ENCODE measurements around the gene TPCN1. TPM values are rescaled to one million over a fixed set of nuclear protein-coding genes. Genes with fewer than 3 reads are reported as not detected.

The TPCN1 gene
- total and polyA plus RNA-seq, 2 of the 13 experiments (the other 11 are each of a cell fraction or from before 2014, with no cell fraction given) = 8.0 to 26.8 TPM

DNA sequence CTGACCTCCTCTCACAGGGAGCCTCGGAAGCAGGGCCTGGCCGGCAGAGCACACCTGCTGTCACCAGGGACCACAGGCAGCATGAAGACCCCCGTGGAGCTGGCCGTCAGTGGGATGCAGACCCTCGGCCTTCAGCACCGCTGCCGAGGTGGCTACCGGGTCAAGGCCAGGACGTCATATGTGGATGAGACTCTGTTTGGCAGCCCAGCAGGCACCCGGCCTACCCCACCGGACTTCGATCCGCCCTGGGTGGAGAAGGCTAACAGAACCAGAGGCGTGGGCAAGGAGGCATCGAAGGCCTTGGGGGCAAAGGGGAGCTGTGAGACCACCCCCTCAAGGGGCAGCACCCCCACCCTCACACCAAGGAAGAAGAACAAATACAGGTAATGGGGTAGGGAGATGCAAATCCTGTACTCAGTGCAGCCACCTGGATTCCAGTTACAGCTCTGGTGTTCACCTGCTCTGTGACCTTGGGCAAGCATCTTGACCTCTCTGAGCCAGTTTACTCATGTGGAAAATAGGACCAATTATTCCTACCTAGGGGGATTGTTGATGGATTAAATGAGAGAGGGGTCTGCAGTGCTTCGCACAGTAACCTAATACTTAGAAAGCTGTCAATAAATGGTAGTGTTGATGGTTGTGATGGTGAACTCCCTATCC, 34.5 kb upstream of the TPCN1 start (continued):
- TF ChIP-seq FOXA3 (CRISPR knock-in tag; IDR thresholded peaks at IDR 0.05) (no peak), CREB1 (IDR thresholded peaks at IDR 0.05) (no peak), CREB1 (CRISPR knock-in tag; IDR thresholded peaks at IDR 0.05) (no peak), HES4 (CRISPR knock-in tag; IDR thresholded peaks at IDR 0.05; ENCODE audit: borderline replicate concordance) (no peak), SNAPC4 (CRISPR knock-in tag; IDR thresholded peaks at IDR 0.05) (no peak), PAX8 (CRISPR knock-in tag; IDR thresholded peaks at IDR 0.05; ENCODE audit: borderline replicate concordance) (no peak), RBAK (CRISPR knock-in tag; IDR thresholded peaks at IDR 0.05) (no peak), ZNF580 (CRISPR knock-in tag; IDR thresholded peaks at IDR 0.05; ENCODE audit: borderline replicate concordance, low read depth) (no peak), KDM6A (CRISPR knock-in tag; IDR thresholded peaks at IDR 0.05; ENCODE audit: low read depth) (no peak), POGZ (CRISPR knock-in tag; IDR thresholded peaks at IDR 0.05) (no peak), HNF4A (CRISPR knock-in tag; IDR thresholded peaks at IDR 0.05) (peak; percentile 56), TAF1 (CRISPR knock-in tag; IDR thresholded peaks at IDR 0.05) (0 out of 2 replicates have a peak, but pooled peaks have one; percentile 17), ZNF570 (CRISPR knock-in tag; IDR thresholded peaks at IDR 0.05; ENCODE audit: borderline replicate concordance) (no peak)
- TF ChIP-seq, protein P1, sequence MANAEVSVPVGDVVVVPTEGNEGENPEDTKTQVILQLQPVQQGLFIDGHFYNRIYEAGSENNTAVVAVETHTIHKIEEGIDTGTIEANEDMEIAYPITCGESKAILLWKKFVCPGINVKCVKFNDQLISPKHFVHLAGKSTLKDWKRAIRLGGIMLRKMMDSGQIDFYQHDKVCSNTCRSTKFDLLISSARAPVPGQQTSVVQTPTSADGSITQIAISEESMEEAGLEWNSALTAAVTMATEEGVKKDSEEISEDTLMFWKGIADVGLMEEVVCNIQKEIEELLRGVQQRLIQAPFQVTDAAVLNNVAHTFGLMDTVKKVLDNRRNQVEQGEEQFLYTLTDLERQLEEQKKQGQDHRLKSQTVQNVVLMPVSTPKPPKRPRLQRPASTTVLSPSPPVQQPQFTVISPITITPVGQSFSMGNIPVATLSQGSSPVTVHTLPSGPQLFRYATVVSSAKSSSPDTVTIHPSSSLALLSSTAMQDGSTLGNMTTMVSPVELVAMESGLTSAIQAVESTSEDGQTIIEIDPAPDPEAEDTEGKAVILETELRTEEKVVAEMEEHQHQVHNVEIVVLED (CRISPR knock-in tag; IDR thresholded peaks at IDR 0.05; ENCODE audit: borderline replicate concordance) = no peak
- TF ChIP-seq, protein P2, sequence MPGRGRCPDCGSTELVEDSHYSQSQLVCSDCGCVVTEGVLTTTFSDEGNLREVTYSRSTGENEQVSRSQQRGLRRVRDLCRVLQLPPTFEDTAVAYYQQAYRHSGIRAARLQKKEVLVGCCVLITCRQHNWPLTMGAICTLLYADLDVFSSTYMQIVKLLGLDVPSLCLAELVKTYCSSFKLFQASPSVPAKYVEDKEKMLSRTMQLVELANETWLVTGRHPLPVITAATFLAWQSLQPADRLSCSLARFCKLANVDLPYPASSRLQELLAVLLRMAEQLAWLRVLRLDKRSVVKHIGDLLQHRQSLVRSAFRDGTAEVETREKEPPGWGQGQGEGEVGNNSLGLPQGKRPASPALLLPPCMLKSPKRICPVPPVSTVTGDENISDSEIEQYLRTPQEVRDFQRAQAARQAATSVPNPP (CRISPR knock-in tag; IDR thresholded peaks at IDR 0.05) = no peak
- TF ChIP-seq, protein P3, sequence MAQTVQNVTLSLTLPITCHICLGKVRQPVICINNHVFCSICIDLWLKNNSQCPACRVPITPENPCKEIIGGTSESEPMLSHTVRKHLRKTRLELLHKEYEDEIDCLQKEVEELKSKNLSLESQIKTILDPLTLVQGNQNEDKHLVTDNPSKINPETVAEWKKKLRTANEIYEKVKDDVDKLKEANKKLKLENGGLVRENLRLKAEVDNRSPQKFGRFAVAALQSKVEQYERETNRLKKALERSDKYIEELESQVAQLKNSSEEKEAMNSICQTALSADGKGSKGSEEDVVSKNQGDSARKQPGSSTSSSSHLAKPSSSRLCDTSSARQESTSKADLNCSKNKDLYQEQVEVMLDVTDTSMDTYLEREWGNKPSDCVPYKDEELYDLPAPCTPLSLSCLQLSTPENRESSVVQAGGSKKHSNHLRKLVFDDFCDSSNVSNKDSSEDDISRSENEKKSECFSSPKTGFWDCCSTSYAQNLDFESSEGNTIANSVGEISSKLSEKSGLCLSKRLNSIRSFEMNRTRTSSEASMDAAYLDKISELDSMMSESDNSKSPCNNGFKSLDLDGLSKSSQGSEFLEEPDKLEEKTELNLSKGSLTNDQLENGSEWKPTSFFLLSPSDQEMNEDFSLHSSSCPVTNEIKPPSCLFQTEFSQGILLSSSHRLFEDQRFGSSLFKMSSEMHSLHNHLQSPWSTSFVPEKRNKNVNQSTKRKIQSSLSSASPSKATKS (CRISPR knock-in tag; IDR thresholded peaks at IDR 0.05) = no peak
